ENCODE measurements around the gene CNTNAP5. TPM values are rescaled to one million over a fixed set of nuclear protein-coding genes. Genes with fewer than 3 reads are reported as not detected.

The CNTNAP5 gene
- total and polyA plus RNA-seq, 4 donors, result not detected

- no peaks in the 10 kb centered on the region for H3K4me1 ChIP-seq (ENCODE audit: control insufficient read depth in 4 of 4, insufficient read depth in 4 of 4, low read length in 3 of 4)
- no peaks in the 10 kb centered on the region for H3K36me3 ChIP-seq (ENCODE audit: control insufficient read depth in 4 of 4, insufficient read depth in 3 of 4, low read depth in 1 of 4, low read length in 3 of 4)
- no peak for DNase-seq (ENCODE audit: low spot score)
- WGBS, result 64% methylated on average over 3 of the region's 3 CpGs
- no peak overlapping the region for H3K9ac ChIP-seq (ENCODE audit: low read depth in 1 of 2, low read length in 2 of 2)
- H3K27me3 ChIP-seq (ENCODE audit: control insufficient read depth in 4 of 4, insufficient read depth in 4 of 4, low read length in 3 of 4), result peaks cover 0 to 4% (median 0%) of the 10 kb centered on the region in 4 donors
- no peak for TF ChIP-seq RXRA (IDR thresholded peaks at IDR 0.05)
- no peak for TF ChIP-seq SP1 (IDR thresholded peaks at IDR 0.05)
- TF ChIP-seq CTCF (IDR thresholded peaks at IDR 0.05; ENCODE audit: low read depth, low read length, missing input control), result no peak
- no peak for TF ChIP-seq ZBTB33 (IDR thresholded peaks at IDR 0.05)
- TF ChIP-seq FOXA1 (IDR thresholded peaks at IDR 0.05), result no peak
- TF ChIP-seq FOXA2 (IDR thresholded peaks at IDR 0.05), result no peak
- no peak for TF ChIP-seq JUND (IDR thresholded peaks at IDR 0.05)
- no peak for TF ChIP-seq NR2F2 (IDR thresholded peaks at IDR 0.05)
- no peak for TF ChIP-seq YY1 (IDR thresholded peaks at IDR 0.05)
- no peak overlapping the region for H3K27ac ChIP-seq (ENCODE audit: low read depth in 1 of 2, low read length in 2 of 2)
- H3K9me3 ChIP-seq (ENCODE audit: control insufficient read depth in 4 of 4, low read length in 3 of 4), result no peaks in the 10 kb centered on the region
- H3K4me3 ChIP-seq (ENCODE audit: low read depth in 1 of 3, low read length in 3 of 3), result no peak overlapping the region
Observed at GRCh38 chr2:124046332-124046731, 21.2 kb downstream of the CNTNAP5 start.

- Histone ChIP-seq H3K36me3 (ENCODE audit: control insufficient read depth in 4 of 4, insufficient read depth in 3 of 4, low read depth in 1 of 4, low read length in 3 of 4) (no peaks in the 10 kb centered on the region), H3K9me3 (ENCODE audit: control insufficient read depth in 4 of 4, low read length in 3 of 4) (no peaks in the 10 kb centered on the region), H3K27me3 (ENCODE audit: control insufficient read depth in 4 of 4, insufficient read depth in 4 of 4, low read length in 3 of 4) (peaks cover 0 to 3% (median 0%) of the 10 kb centered on the region in 4 donors), H3K4me3 (ENCODE audit: low read depth in 1 of 3, low read length in 3 of 3) (no peak overlapping the region), H3K27ac (ENCODE audit: low read depth in 1 of 2, low read length in 2 of 2) (no peak overlapping the region), H3K9ac (ENCODE audit: low read depth in 1 of 2, low read length in 2 of 2) (no peak overlapping the region), H3K4me1 (ENCODE audit: control insufficient read depth in 4 of 4, insufficient read depth in 4 of 4, low read length in 3 of 4) (no peaks in the 10 kb centered on the region)
- 58% methylated on average over 2 of the region's 2 CpGs for WGBS
- no peak for DNase-seq (ENCODE audit: low spot score)
- TF ChIP-seq RXRA (IDR thresholded peaks at IDR 0.05) (no peak), JUND (IDR thresholded peaks at IDR 0.05) (no peak), SP1 (IDR thresholded peaks at IDR 0.05) (no peak), MAX (IDR thresholded peaks at IDR 0.05) (no peak), EGR1 (IDR thresholded peaks at IDR 0.05; ENCODE audit: low read depth in 2 of 2) (no peak), HNF4G (IDR thresholded peaks at IDR 0.05) (no peak), HNF4A (conservative IDR thresholded peaks at IDR 0.05) (no peak), GABPA (IDR thresholded peaks at IDR 0.05 in 1 of 2, conservative IDR thresholded peaks at IDR 0.05 in 1 of 2) (no peak), REST (IDR thresholded peaks at IDR 0.05) (no peak), YY1 (IDR thresholded peaks at IDR 0.05) (no peak), ATF3 (IDR thresholded peaks at IDR 0.05) (no peak), ZBTB33 (IDR thresholded peaks at IDR 0.05) (no peak), TAF1 (conservative IDR thresholded peaks at IDR 0.05) (no peak), RAD21 (IDR thresholded peaks at IDR 0.05) (no peak), FOXA2 (IDR thresholded peaks at IDR 0.05) (no peak), NR2F2 (IDR thresholded peaks at IDR 0.05) (no peak), FOXA1 (IDR thresholded peaks at IDR 0.05) (no peak), CTCF (IDR thresholded peaks at IDR 0.05; ENCODE audit: low read depth, low read length, missing input control) (no peak)
Observed at GRCh38 chr2:124048102-124048501, 23.0 kb downstream of the CNTNAP5 start.
